Skeletal muscle tissue (tissue), 4 donors: ENCODE results near the gene FAM228B. TPM values are rescaled to one million over a fixed set of nuclear protein-coding genes. Genes with fewer than 3 reads are reported as not detected.
A peak's percentile ranks its signal among the peaks of the same experiment; 100 is the strongest.

ENCODE experiments used
- H3K27ac ChIP-seq: one replicate; pipeline ENCODE4 v1.7.0; 2013; ENCODE audit warnings: mild to moderate bottlenecking, low read depth, low read length, inconsistent platforms
- H3K27me3 ChIP-seq, 3 donors: one replicate each; pipeline ENCODE4 v1.7.0; 2013; ENCODE audit warnings: low read length in 3 of 3; ENCODE audit not compliant: control insufficient read depth in 3 of 3, insufficient read depth in 3 of 3
- H3K36me3 ChIP-seq, 3 donors: one replicate each; pipeline ENCODE4 v1.7.0; 2013; ENCODE audit warnings: low read length in 3 of 3; ENCODE audit not compliant: control insufficient read depth in 3 of 3, insufficient read depth in 3 of 3
- H3K4me1 ChIP-seq, 3 donors: one replicate each; pipeline ENCODE4 v1.7.0; 2013; ENCODE audit warnings: low read length in 3 of 3, mild to moderate bottlenecking in 3 of 3; ENCODE audit not compliant: control insufficient read depth in 3 of 3, insufficient read depth in 3 of 3
- H3K4me3 ChIP-seq, 3 donors: one replicate each; pipeline ENCODE4 v1.7.0; 2013; ENCODE audit warnings: low read length in 3 of 3
- H3K9ac ChIP-seq, 3 donors: one replicate each; pipeline ENCODE4 v1.7.0; 2013; ENCODE audit warnings: low read length in 3 of 3, mild to moderate bottlenecking in 3 of 3, moderate library complexity in 2 of 3, low read depth in 1 of 3
- H3K9me3 ChIP-seq, 3 donors: one replicate each; pipeline ENCODE4 v1.7.0; 2013; ENCODE audit warnings: low read length in 3 of 3; ENCODE audit not compliant: control insufficient read depth in 3 of 3
- total RNA-seq: library from RNA; depleted of rRNA; stranded (reverse); fragments of >200 nt; gene quantifications from one replicate; pipeline ENCODE4 v1.2.3, GENCODE V29; 2014
- donor health status: Osteomylitis.

The FAM228B gene
- 47.0 TPM for total RNA-seq

DNA sequence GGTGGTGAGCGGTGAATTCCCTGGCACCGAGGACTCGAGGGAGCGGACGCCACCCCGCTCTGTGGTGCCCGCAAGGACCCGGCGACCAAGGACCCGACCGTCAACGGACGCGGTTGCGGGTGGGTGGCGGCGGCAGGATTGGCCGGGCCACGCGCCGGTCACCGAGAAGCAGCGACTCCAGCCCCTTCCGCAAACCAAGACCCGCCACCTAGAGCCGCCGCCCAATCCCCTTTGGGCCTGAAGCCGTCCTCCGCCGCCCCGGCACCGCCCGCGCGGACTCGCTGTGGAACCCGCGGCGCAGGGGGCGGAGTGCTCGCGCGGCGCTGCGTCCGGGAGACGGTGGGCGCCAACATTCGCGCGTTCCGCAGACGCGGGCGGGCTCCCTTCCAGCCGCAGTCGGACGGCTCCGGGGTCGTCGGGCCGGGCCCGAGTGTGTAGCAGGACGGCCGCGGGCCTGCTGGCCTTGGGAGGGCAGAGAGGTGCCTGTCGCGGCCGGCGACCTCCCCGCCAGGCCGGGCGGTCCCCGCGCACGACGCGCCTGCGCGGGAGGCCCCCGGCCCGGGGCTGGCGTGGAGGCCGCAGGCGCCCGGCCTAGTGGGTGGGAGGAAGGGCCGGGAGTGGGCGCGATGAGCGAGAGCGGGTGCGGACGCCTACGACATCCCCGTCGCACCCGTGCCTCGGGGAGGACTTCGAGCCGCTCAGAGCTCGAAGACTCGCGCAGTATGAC, at the start of gene FAM228B, which contains the start of gene PFN4:
TSS of gene FAM228B (plus strand) at position 275 of the 727 bp plus-strand sequence. CDS start 893 bp downstream, outside the sequence.
TSS of gene PFN4 (minus strand) at position 140 of the 727 bp plus-strand sequence. CDS start 799 bp downstream, outside the sequence.
- no peaks in the 10 kb centered on the region for H3K27me3 ChIP-seq
- peaks cover 8 to 14% (median 12%) of the 10 kb centered on the region in 3 donors for H3K4me1 ChIP-seq
- H3K4me3 ChIP-seq = peak within 1 kb of the TSS; percentile 90 to 96 (median 93)
- no peaks in the 10 kb centered on the region for H3K9me3 ChIP-seq
- peaks cover 0 to 2% (median 0%) of the 10 kb centered on the region in 3 donors for H3K36me3 ChIP-seq
- peak within 1 kb of the TSS; percentile 85 to 97 (median 92) for H3K9ac ChIP-seq
- peak within 1 kb of the TSS; percentile 84 for H3K27ac ChIP-seq

DNA sequence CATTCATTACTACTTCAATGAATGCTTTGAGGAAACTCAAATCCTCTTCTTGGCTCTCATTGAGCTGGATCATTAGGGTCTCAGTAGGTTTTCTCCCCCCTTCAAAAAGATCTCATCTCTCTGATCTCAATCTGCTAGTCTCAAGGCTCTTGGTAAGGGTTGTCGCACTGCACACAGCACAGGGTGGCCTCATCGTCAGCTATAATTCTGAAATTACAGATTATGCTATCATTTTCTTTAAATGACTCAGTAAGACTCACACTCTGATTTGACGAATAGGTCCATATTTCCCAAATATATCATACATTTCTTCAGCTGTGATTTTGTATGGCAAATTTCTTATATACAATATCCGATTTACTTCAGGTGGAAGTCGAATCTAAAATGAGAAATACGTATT, 49.5 kb upstream of the FAM228B start:
- Histone ChIP-seq H3K36me3 (peaks cover 18 to 27% (median 18%) of the 10 kb centered on the region in 3 donors), H3K27me3 (no peaks in the 10 kb centered on the region), H3K9me3 (no peaks in the 10 kb centered on the region), H3K27ac (no peak overlapping the region), H3K9ac (peak overlapping the region in 1 of 3 donors; percentile 40), H3K4me3 (no peak overlapping the region), H3K4me1 (peaks cover 8 to 15% (median 12%) of the 10 kb centered on the region in 3 donors)

GRCh38 chr2:24075259-24075658, 48.0 kb upstream of the FAM228B start:
- peak overlapping the region; percentile 95 to 98 (median 96) for H3K4me3 ChIP-seq
- peak overlapping the region; percentile 84 to 93 (median 90) for H3K9ac ChIP-seq
- H3K27me3 ChIP-seq = no peaks in the 10 kb centered on the region
- peaks cover 8 to 15% (median 12%) of the 10 kb centered on the region in 3 donors for H3K4me1 ChIP-seq
- H3K9me3 ChIP-seq = no peaks in the 10 kb centered on the region
- H3K36me3 ChIP-seq = peaks cover 14 to 18% (median 15%) of the 10 kb centered on the region in 3 donors
- no peak overlapping the region for H3K27ac ChIP-seq

- Histone ChIP-seq H3K36me3 (peaks cover 12 to 18% (median 17%) of the 10 kb centered on the region in 3 donors), H3K4me1 (peaks cover 8 to 15% (median 12%) of the 10 kb centered on the region in 3 donors), H3K27me3 (no peaks in the 10 kb centered on the region), H3K9me3 (no peaks in the 10 kb centered on the region), H3K4me3 (peak within 1 kb of the TSS; percentile 95 to 98 (median 96)), H3K9ac (peak within 1 kb of the TSS; percentile 84 to 93 (median 90)), H3K27ac (peak within 1 kb of the TSS; percentile 84)
Measured at GRCh38 chr2:24075915-24076848, 47.1 kb upstream of the FAM228B start, which contains the start of gene SF3B6. Gene SF3B6 (minus strand): TSS chr2:24076326. CDS start chr2:24076229, 97 bp downstream.

DNA sequence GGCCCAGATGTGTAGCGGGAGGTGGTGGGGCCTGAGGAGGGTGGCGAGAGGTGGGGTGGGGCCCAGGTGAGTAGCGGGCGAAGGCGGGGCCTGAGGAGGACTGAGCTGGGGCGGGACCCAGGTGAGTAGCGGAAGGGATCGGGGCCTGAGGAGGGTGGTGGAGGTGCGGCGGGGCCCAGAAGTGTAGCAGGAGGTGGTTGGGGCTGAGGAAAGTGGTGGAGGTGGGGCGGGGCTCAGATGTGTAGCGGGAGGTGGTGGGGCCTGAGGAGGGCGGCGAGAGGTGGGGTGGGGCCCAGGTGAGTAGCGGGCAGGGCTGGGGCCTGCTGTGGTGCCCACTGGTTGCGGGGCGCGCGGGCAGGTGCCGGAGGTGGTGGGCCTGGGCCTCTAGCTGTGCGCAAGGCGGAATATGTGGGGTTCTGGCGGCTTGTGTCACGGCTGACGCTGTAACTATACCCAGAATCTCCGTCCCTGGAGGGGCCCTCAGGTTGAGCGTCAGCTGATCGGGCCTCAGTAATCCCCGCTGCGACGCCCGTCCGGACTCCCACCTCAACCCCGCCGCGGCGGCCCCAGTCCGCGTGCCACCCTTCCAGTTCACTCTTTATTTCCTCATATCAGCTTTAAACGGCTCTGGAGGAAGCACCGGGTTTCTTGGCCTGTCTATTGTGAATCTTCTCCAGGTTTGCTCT, 46.3 kb upstream of the FAM228B start:
- no peaks in the 10 kb centered on the region for H3K27me3 ChIP-seq
- H3K9ac ChIP-seq = peak overlapping the region; percentile 76 to 79 (median 77)
- H3K36me3 ChIP-seq = peaks cover 14 to 18% (median 16%) of the 10 kb centered on the region in 3 donors
- peak overlapping the region; percentile 84 for H3K27ac ChIP-seq
- peak overlapping the region; percentile 69 to 98 (median 96) for H3K4me3 ChIP-seq
- H3K4me1 ChIP-seq = peaks cover 8 to 15% (median 12%) of the 10 kb centered on the region in 3 donors
- H3K9me3 ChIP-seq = no peaks in the 10 kb centered on the region

GRCh38 chr2:24077535-24077877, 45.8 kb upstream of the FAM228B start:
- Histone ChIP-seq H3K27me3 (no peaks in the 10 kb centered on the region), H3K36me3 (peaks cover 14 to 19% (median 16%) of the 10 kb centered on the region in 3 donors), H3K4me3 (peak overlapping the region; percentile 69 to 98 (median 96)), H3K4me1 (peaks cover 8 to 15% (median 12%) of the 10 kb centered on the region in 3 donors), H3K9ac (peak overlapping the region; percentile 76 to 79 (median 77)), H3K27ac (peak overlapping the region; percentile 84), H3K9me3 (no peaks in the 10 kb centered on the region)

- Histone ChIP-seq H3K9me3 (no peaks in the 10 kb centered on the region), H3K9ac (peak overlapping the region in 2 of 3 donors; percentile 76 to 79), H3K4me1 (peaks cover 8 to 17% (median 12%) of the 10 kb centered on the region in 3 donors), H3K27me3 (no peaks in the 10 kb centered on the region), H3K27ac (peak overlapping the region; percentile 84), H3K4me3 (peak overlapping the region; percentile 69 to 98 (median 96)), H3K36me3 (peaks cover 12 to 15% (median 12%) of the 10 kb centered on the region in 3 donors)
Measured at GRCh38 chr2:24077879-24078278, 45.4 kb upstream of the FAM228B start.

DNA sequence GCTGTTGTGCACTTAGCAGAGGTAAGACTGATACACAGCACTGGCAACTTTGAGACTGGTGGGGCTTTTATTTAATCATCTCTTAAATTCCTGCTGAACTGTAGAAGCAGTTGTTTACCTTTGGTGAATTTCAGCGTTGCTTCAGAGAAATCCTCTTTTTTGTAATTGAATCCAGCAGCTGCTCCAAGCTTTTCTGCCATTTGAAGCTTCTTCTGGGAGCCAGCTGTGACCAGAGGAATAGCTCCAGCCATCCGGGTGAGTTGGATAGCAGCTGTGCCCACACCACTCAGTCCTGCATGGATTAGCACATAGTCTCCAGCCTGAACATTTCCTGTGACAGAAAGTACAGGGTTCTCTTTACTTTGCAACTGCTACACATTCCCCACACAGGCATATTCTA, 42.6 kb upstream of the FAM228B start:
- peaks cover 6 to 12% (median 9%) of the 10 kb centered on the region in 3 donors for H3K36me3 ChIP-seq
- no peaks in the 10 kb centered on the region for H3K9me3 ChIP-seq
- no peak overlapping the region for H3K27ac ChIP-seq
- H3K4me3 ChIP-seq = no peak overlapping the region
- no peaks in the 10 kb centered on the region for H3K27me3 ChIP-seq
- H3K4me1 ChIP-seq = peaks cover 24 to 35% (median 27%) of the 10 kb centered on the region in 3 donors
- no peak overlapping the region for H3K9ac ChIP-seq
